Measurements from ENCODE around the gene MPP1. TPM values are rescaled to one million over a fixed set of nuclear protein-coding genes. Genes with fewer than 3 reads are reported as not detected.

MPP1 gene
- total and polyA plus RNA-seq, 9 of the 15 experiments (the other 6 are each of a cell fraction or from before 2014, with no cell fraction given): 227 to 395 (median 283) TPM

GRCh38 chrX:154804957-154805695 lies at the start of gene MPP1 (continued):
- no peak for TF ChIP-seq BRF2 (IDR thresholded peaks at IDR 0.05; ENCODE audit: borderline replicate concordance, insufficient read depth, insufficient read length)
- no peak for TF ChIP-seq NUFIP1 (IDR thresholded peaks at IDR 0.05; ENCODE audit: partially characterized antibody)
- no peak for TF ChIP-seq CEBPG (CRISPR knock-in tag; IDR thresholded peaks at IDR 0.05)
- no peak for TF ChIP-seq CEBPG (tag; conservative IDR thresholded peaks at IDR 0.05 in 1 of 2, IDR thresholded peaks at IDR 0.05 in 1 of 2)
- peak; percentile 70 for TF ChIP-seq MYC (IDR thresholded peaks at IDR 0.05; ENCODE audit: low read depth, low read length)
- TF ChIP-seq MYC (CRISPR knock-in tag; IDR thresholded peaks at IDR 0.05; ENCODE audit: borderline replicate concordance, low read depth): no peak
- peak; percentile 70 for TF ChIP-seq RBBP5 (IDR thresholded peaks at IDR 0.05; ENCODE audit: borderline replicate concordance, insufficient read depth, low read length, poor library complexity, severe bottlenecking)
- TF ChIP-seq NELFE (IDR thresholded peaks at IDR 0.05; ENCODE audit: insufficient read depth, insufficient read length): no peak
- peak; percentile 51; the same call in 1 of the 2 replicates for TF ChIP-seq MBD2 (IDR thresholded peaks at IDR 0.05; ENCODE audit: borderline replicate concordance, low read depth)
- TF ChIP-seq PHF8 (IDR thresholded peaks at IDR 0.05; ENCODE audit: borderline replicate concordance, low read length): peak; percentile 56; the same call in 1 of the 2 replicates
- no peak for TF ChIP-seq ZNF232 (CRISPR knock-in tag; IDR thresholded peaks at IDR 0.05)
- peak; percentile 5 to 61; a peak in 2 of 4 replicates for TF ChIP-seq SIN3A (IDR thresholded peaks at IDR 0.05; ENCODE audit: borderline replicate concordance in 2 of 2, control insufficient read depth in 1 of 2, low read depth in 2 of 2, low read length in 2 of 2)
